ENCODE measurements around the gene ZBTB40. TPM values are rescaled to one million over a fixed set of nuclear protein-coding genes. Genes with fewer than 3 reads are reported as not detected.

The ZBTB40 gene
- total and polyA plus RNA-seq, 9 of the 15 experiments (the other 6 are each of a cell fraction or from before 2014, with no cell fraction given), result 2.6 to 26.0 (median 18.8) TPM

GRCh38 chr1:22575532-22576149 is 124.0 kb downstream of the ZBTB40 start (continued):
- TF ChIP-seq CHCHD3 (CRISPR knock-in tag; IDR thresholded peaks at IDR 0.05), result no peak
- no peak for TF ChIP-seq CBX1 (IDR thresholded peaks at IDR 0.05; ENCODE audit: low read depth)
- TF ChIP-seq ZNF174 (CRISPR knock-in tag; IDR thresholded peaks at IDR 0.05), result no peak
- TF ChIP-seq THRB (CRISPR knock-in tag; conservative IDR thresholded peaks at IDR 0.05), result no peak
- no peak for TF ChIP-seq ZNF589 (CRISPR knock-in tag; IDR thresholded peaks at IDR 0.05; ENCODE audit: low read depth)
- no peak for TF ChIP-seq ZNF764 (CRISPR knock-in tag; IDR thresholded peaks at IDR 0.05; ENCODE audit: low read depth)
- no peak for TF ChIP-seq ZNF274 (IDR thresholded peaks at IDR 0.05; ENCODE audit: borderline replicate concordance, low read depth, low read length)
- TF ChIP-seq ZBED1 (IDR thresholded peaks at IDR 0.05), result no peak
- TF ChIP-seq RFX1 (IDR thresholded peaks at IDR 0.05), result no peak
- no peak for TF ChIP-seq USF2 (CRISPR knock-in tag; IDR thresholded peaks at IDR 0.05)

Data from K562 (cell line).